Ovary (tissue), 3 donors: ENCODE measurements around the gene C4orf50.

ENCODE experiments used
- EP300 ChIP-seq: sonication (generic); formaldehyde crosslinking; IDR thresholded peaks from one replicate; pipeline ENCODE4 v1.6.1; 2017; ENCODE audit warnings: antibody characterized with exemption
- POLR2A ChIP-seq: fragments of 450-650 bp; IDR thresholded peaks from one replicate; pipeline ENCODE4 v1.6.1; 2017; ENCODE audit warnings: antibody characterized with exemption, mild to moderate bottlenecking, moderate library complexity
- TF ChIP-seq, protein P1 (sequence below), 3 donors: fragments of 450-650 bp in 2 of 3; fragments of 200-600 bp in 1 of 3; IDR thresholded peaks; one replicate each; pipeline versions ENCODE4 v1.5.1 to v1.8.0; 2016 to 2022; ENCODE audit warnings: antibody characterized with exemption in 3 of 3, mild to moderate bottlenecking in 1 of 3
- donor health status: DM: no; HTN: no; CAD: no.

DNA sequence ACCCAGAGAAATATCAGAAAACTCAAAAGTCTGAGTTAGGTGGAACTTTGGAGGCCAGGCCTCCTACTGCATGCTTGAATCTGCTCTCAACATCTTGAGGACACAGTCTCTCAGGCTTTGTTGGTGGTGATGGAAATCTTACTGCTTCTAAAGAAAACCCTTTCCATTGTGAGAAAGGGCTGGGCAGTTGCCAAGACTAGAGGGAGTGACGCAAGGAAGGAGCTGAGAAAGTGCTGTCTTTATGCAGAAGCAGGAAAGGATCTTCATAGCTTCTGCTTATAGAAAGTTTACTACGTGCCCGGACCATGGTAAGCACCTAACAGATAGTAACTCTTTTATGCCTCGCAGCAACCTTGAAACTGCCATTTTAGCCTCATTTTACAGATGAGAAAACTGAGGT is 122.9 kb downstream of the C4orf50 start:
- no peak for TF ChIP-seq POLR2A
- TF ChIP-seq, protein P1, sequence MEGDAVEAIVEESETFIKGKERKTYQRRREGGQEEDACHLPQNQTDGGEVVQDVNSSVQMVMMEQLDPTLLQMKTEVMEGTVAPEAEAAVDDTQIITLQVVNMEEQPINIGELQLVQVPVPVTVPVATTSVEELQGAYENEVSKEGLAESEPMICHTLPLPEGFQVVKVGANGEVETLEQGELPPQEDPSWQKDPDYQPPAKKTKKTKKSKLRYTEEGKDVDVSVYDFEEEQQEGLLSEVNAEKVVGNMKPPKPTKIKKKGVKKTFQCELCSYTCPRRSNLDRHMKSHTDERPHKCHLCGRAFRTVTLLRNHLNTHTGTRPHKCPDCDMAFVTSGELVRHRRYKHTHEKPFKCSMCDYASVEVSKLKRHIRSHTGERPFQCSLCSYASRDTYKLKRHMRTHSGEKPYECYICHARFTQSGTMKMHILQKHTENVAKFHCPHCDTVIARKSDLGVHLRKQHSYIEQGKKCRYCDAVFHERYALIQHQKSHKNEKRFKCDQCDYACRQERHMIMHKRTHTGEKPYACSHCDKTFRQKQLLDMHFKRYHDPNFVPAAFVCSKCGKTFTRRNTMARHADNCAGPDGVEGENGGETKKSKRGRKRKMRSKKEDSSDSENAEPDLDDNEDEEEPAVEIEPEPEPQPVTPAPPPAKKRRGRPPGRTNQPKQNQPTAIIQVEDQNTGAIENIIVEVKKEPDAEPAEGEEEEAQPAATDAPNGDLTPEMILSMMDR (IDR thresholded peaks at IDR 0.05): no peak
- TF ChIP-seq EP300: no peak
